ENCODE results near the gene ZNF197.
A peak's percentile ranks its signal among the peaks of the same experiment; 100 is the strongest.

The ZNF197 gene

GRCh38 chr3:44682182-44682896, 57.5 kb downstream of the ZNF197 start:
- no peaks in the 10 kb centered on the region for H3F3A ChIP-seq (ENCODE audit: low read depth)
- peaks cover 3% of the 10 kb centered on the region; the same call in 1 of the 2 replicates for H3K9me3 ChIP-seq (ENCODE audit: insufficient read depth, low read depth, low read length)
- no peak overlapping the region for H3K4me2 ChIP-seq (ENCODE audit: low read depth, low read length, poor library complexity, severe bottlenecking)
- H4K20me1 ChIP-seq (ENCODE audit: insufficient read depth, low read length, poor library complexity, severe bottlenecking), result no peaks in the 10 kb centered on the region
- H3K27me3 ChIP-seq (ENCODE audit: insufficient read depth, low read length, poor library complexity, severe bottlenecking), result peaks cover 2% of the 10 kb centered on the region
- H3K4me3 ChIP-seq (ENCODE audit: low read length, poor library complexity, severe bottlenecking), result no peak overlapping the region
- no peaks in the 10 kb centered on the region for H3K9me2 ChIP-seq (replicated peaks; ENCODE audit: low read depth, low read length)
- H3K9ac ChIP-seq (ENCODE audit: low read depth, low read length, poor library complexity, severe bottlenecking), result no peak overlapping the region
- peaks cover 23% of the 10 kb centered on the region for H3K4me1 ChIP-seq (ENCODE audit: insufficient read depth, low read length, poor library complexity, severe bottlenecking)
- H3K36me3 ChIP-seq (ENCODE audit: insufficient read depth, low read length), result no peaks in the 10 kb centered on the region
- TF ChIP-seq EZH2phosphoT487 (IDR thresholded peaks at IDR 0.05; ENCODE audit: borderline replicate concordance) (no peak), CTCF (conservative IDR thresholded peaks at IDR 0.05; ENCODE audit: low read length) (no peak)
- no peak overlapping the region for H2AFZ ChIP-seq (ENCODE audit: low read length)
- H3K79me2 ChIP-seq (ENCODE audit: insufficient read depth, low read length), result peaks cover 10% of the 10 kb centered on the region; the same call in 1 of the 2 replicates

DNA sequence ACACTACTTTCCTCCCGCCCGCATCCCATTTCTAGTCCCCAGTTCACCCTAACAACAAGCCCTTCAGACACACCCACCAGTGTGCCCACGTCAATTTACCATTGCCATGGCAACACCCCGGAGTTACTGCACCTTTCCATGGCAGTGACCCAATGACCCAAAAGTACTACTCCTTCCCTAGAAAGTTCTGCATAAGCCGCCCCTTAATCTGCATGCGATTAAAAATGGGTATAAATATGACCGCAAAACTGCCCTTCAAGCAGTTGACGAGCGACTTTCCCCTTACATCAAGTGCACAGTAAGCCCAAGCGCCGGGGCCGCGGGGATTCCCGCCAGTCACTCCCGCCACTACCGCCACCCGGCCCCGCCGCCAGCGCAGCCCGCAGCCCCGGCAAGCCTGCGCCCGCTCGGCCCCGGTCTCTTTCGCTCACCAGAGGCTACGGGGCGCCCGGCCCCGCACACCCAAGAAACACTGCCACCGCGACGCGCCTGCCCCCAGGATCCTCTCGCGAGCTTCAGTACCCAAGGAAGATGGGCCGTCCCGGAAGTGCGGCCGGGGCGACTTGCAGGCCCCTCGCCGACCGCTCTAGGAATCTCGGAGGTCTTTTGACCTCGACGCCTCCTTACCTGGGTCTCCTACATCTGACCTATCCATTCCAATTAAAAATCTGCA, 60.4 kb downstream of the ZNF197 start:
- Histone ChIP-seq H3K27me3 (ENCODE audit: insufficient read depth, low read length, poor library complexity, severe bottlenecking) (peaks cover 17% of the 10 kb centered on the region), H4K20me1 (ENCODE audit: insufficient read depth, low read length, poor library complexity, severe bottlenecking) (no peaks in the 10 kb centered on the region), H3K4me3 (ENCODE audit: low read length, poor library complexity, severe bottlenecking) (peak overlapping the region; percentile 81), H3F3A (ENCODE audit: low read depth) (no peaks in the 10 kb centered on the region), H3K36me3 (ENCODE audit: insufficient read depth, low read length) (no peaks in the 10 kb centered on the region), H3K4me1 (ENCODE audit: insufficient read depth, low read length, poor library complexity, severe bottlenecking) (peaks cover 13% of the 10 kb centered on the region), H2AFZ (ENCODE audit: low read length) (peak overlapping the region; percentile 95), H3K4me2 (ENCODE audit: low read depth, low read length, poor library complexity, severe bottlenecking) (peak overlapping the region; percentile 76), H3K79me2 (ENCODE audit: insufficient read depth, low read length) (peaks cover 10% of the 10 kb centered on the region; the same call in 1 of the 2 replicates), H3K9me3 (ENCODE audit: insufficient read depth, low read depth, low read length) (peaks cover 3% of the 10 kb centered on the region; the same call in 1 of the 2 replicates), H3K9ac (ENCODE audit: low read depth, low read length, poor library complexity, severe bottlenecking) (peak overlapping the region; percentile 73), H3K9me2 (replicated peaks; ENCODE audit: low read depth, low read length) (no peaks in the 10 kb centered on the region)
- TF ChIP-seq CTCF (conservative IDR thresholded peaks at IDR 0.05; ENCODE audit: low read length), result no peak
- no peak for TF ChIP-seq EZH2phosphoT487 (IDR thresholded peaks at IDR 0.05; ENCODE audit: borderline replicate concordance)

- no peak overlapping the region for H3K4me3 ChIP-seq (ENCODE audit: low read length, poor library complexity, severe bottlenecking)
- no peak for TF ChIP-seq EZH2phosphoT487 (IDR thresholded peaks at IDR 0.05; ENCODE audit: borderline replicate concordance)
- TF ChIP-seq CTCF (conservative IDR thresholded peaks at IDR 0.05; ENCODE audit: low read length), result no peak
- no peak overlapping the region for H3K4me2 ChIP-seq (ENCODE audit: low read depth, low read length, poor library complexity, severe bottlenecking)
- H3K79me2 ChIP-seq (ENCODE audit: insufficient read depth, low read length), result peaks cover 10% of the 10 kb centered on the region; the same call in 1 of the 2 replicates
- H3K9me3 ChIP-seq (ENCODE audit: insufficient read depth, low read depth, low read length), result peaks cover 3% of the 10 kb centered on the region; the same call in 1 of the 2 replicates
- H3K27me3 ChIP-seq (ENCODE audit: insufficient read depth, low read length, poor library complexity, severe bottlenecking), result peaks cover 17% of the 10 kb centered on the region
- no peak overlapping the region for H3K9ac ChIP-seq (ENCODE audit: low read depth, low read length, poor library complexity, severe bottlenecking)
- H3F3A ChIP-seq (ENCODE audit: low read depth), result no peaks in the 10 kb centered on the region
- no peaks in the 10 kb centered on the region for H3K9me2 ChIP-seq (replicated peaks; ENCODE audit: low read depth, low read length)
- no peaks in the 10 kb centered on the region for H4K20me1 ChIP-seq (ENCODE audit: insufficient read depth, low read length, poor library complexity, severe bottlenecking)
- no peaks in the 10 kb centered on the region for H3K36me3 ChIP-seq (ENCODE audit: insufficient read depth, low read length)
- no peak overlapping the region for H2AFZ ChIP-seq (ENCODE audit: low read length)
- peaks cover 13% of the 10 kb centered on the region for H3K4me1 ChIP-seq (ENCODE audit: insufficient read depth, low read length, poor library complexity, severe bottlenecking)
Measured at GRCh38 chr3:44687898-44688297, 63.1 kb downstream of the ZNF197 start.

Data from Loucy (cell line).